Naive thymus-derived CD4-positive, alpha-beta T cell (primary cell): ENCODE results near the gene PYY. TPM values are rescaled to one million over a fixed set of nuclear protein-coding genes. Genes with fewer than 3 reads are reported as not detected.

Experiments
- ATAC-seq: fragments of 150-1000 bp; cut with Tn5 transposase; 2 replicates; pipeline ENCODE4 v1.10.0; 2021; ENCODE audit warnings: mild to moderate bottlenecking, moderate library complexity
- CTCF ChIA-PET: fragments of 350-600 bp; sonication (Branson Sonifier 250); formaldehyde crosslinking; loops from one replicate; lab custom pipeline; 2021; ENCODE audit warnings: antibody characterized with exemption; lab: Charles Lee
- POLR2A ChIA-PET: fragments of 350-600 bp; sonication (Branson Sonifier 250); formaldehyde crosslinking; loops from one replicate; lab custom pipeline; 2021; ENCODE audit warnings: antibody characterized with exemption, inconsistent platforms; lab: Charles Lee
- DNase-seq, 9 donors: peaks; one replicate each; pipeline versions ENCODE4 v3.0.0 to v3.0.0-alpha.2; 2020 to 2022; ENCODE audit warnings: mixed read lengths in 1 of 9
- H3K27ac ChIP-seq: one replicate; pipeline ENCODE4 v1.7.0; 2013; ENCODE audit warnings: mild to moderate bottlenecking, low read depth, low read length, moderate library complexity
- H3K27me3 ChIP-seq, 2 donors: one replicate each; pipeline ENCODE4 v1.7.0; 2013; ENCODE audit warnings: low read length in 2 of 2, mild to moderate bottlenecking in 2 of 2, moderate library complexity in 2 of 2; ENCODE audit not compliant: control insufficient read depth in 2 of 2, insufficient read depth in 2 of 2
- H3K36me3 ChIP-seq, 3 experiments: 1 replicate in 2 of 3; 2 replicates in 1 of 3; pipeline ENCODE4 v1.7.0; 2013; ENCODE audit warnings: low read length in 3 of 3, mild to moderate bottlenecking in 3 of 3, moderate library complexity in 1 of 3; ENCODE audit not compliant: insufficient read depth in 3 of 3, control insufficient read depth in 2 of 3
- H3K4me1 ChIP-seq, 2 donors: one replicate each; pipeline ENCODE4 v1.7.0; 2013; ENCODE audit warnings: low read length in 2 of 2, mild to moderate bottlenecking in 2 of 2, moderate library complexity in 1 of 2; ENCODE audit not compliant: control insufficient read depth in 2 of 2, insufficient read depth in 2 of 2
- H3K4me3 ChIP-seq: 2 replicates; pipeline ENCODE4 v1.7.0; 2013; ENCODE audit warnings: mild to moderate bottlenecking, low read length
- H3K9me3 ChIP-seq, 3 experiments: 1 replicate in 2 of 3; 2 replicates in 1 of 3; pipeline ENCODE4 v1.7.0; 2013; ENCODE audit warnings: low read length in 3 of 3; ENCODE audit not compliant: control insufficient read depth in 2 of 3
- H3K27ac Mint-ChIP-seq, 9 donors: one replicate each; pipeline ENCODE4 v1.8.0; 2020 to 2022; ENCODE audit warnings: mixed read lengths in 9 of 9, mild to moderate bottlenecking in 8 of 9, moderate library complexity in 5 of 9, inconsistent platforms in 2 of 9
- H3K27me3 Mint-ChIP-seq, 5 donors: one replicate each; pipeline ENCODE4 v1.8.0; 2021 to 2022; ENCODE audit warnings: mixed read lengths in 5 of 5, mild to moderate bottlenecking in 1 of 5
- H3K36me3 Mint-ChIP-seq, 5 donors: one replicate each; pipeline ENCODE4 v1.8.0; 2020 to 2022; ENCODE audit warnings: mixed read lengths in 5 of 5, mild to moderate bottlenecking in 3 of 5, inconsistent platforms in 1 of 5
- H3K4me1 Mint-ChIP-seq, 7 donors: one replicate each; pipeline ENCODE4 v1.8.0; 2020 to 2022; ENCODE audit warnings: mixed read lengths in 7 of 7, mild to moderate bottlenecking in 3 of 7, inconsistent platforms in 1 of 7
- H3K4me3 Mint-ChIP-seq, 10 donors: one replicate each; pipeline ENCODE4 v1.8.0; 2020 to 2022; ENCODE audit warnings: mild to moderate bottlenecking in 10 of 10, mixed read lengths in 10 of 10, moderate library complexity in 6 of 10, inconsistent platforms in 2 of 10
- H3K9me3 Mint-ChIP-seq, 11 donors: one replicate each; pipeline ENCODE4 v1.8.0; 2020 to 2022; ENCODE audit warnings: mixed read lengths in 11 of 11, mild to moderate bottlenecking in 4 of 11, inconsistent platforms in 1 of 11, moderate library complexity in 1 of 11
- intact Hi-C, 2 donors: fragments of 100-400 bp; cut with micrococcal nuclease; formaldehyde crosslinking; loops; one replicate each; pipeline ENCODE4 v1.15.1; 2023
- polyA plus RNA-seq, 2 donors: library from polyadenylated mRNA; unstranded; fragments of 300-500 nt; fragmentation: Illumina TruSeq; gene quantifications; one replicate each; pipeline ENCODE4 v1.2.3, GENCODE V29; 2021
- total RNA-seq, 6 experiments: library from RNA in 5 of 6; stranded (reverse) in 5 of 6; gene quantifications; 1 replicate in 5 of 6; 2 replicates in 1 of 6; pipeline ENCODE4 v1.2.3 and lab custom pipeline; 2021 to 2026

The PYY gene
- total and polyA plus RNA-seq, 7 experiments from 2014 or later: not detected

DNA sequence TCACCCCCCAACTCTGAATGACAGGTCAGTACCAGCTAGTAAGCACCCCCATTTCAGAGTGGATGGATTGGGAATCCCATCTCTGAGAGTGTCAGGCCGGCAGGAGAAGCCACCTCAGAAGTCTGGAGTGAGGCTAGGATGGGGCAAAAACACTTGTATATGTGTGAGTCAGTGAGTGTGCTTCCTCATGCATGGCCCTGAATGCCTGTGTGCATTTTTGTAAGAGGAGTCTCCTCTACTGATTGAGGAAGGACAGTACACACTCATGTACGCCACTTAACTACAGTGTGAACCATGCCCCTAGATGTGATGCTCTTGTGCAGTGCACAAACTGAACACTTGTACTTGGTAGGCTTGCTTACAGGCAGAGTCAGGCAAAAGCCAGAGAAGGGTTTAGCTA lies 28.4 kb upstream of the PYY start:
- H3K4me1 ChIP-seq: peaks cover 0 to 3% of the 10 kb centered on the region in 2 donors
- no peak overlapping the region for H3K27ac ChIP-seq
- ChIA-PET CTCF (no interaction called here), POLR2A (no interaction called here)
- H3K27me3 ChIP-seq: peaks cover 0 to 17% of the 10 kb centered on the region in 2 donors
- H3K27ac Mint-ChIP-seq: peak overlapping the region in 2 of 9 donors; percentile 3 to 41
- no peaks in the 10 kb centered on the region for H3K9me3 ChIP-seq
- DNase-seq (no peak), ATAC-seq (no peak)
- no peaks in the 10 kb centered on the region for H3K36me3 Mint-ChIP-seq
- H3K4me3 Mint-ChIP-seq: peak overlapping the region in 3 of 10 donors; percentile 19 to 62 (median 56)
- H3K36me3 ChIP-seq: no peaks in the 10 kb centered on the region
- intact Hi-C loops: no loop called here
- H3K27me3 Mint-ChIP-seq: peaks cover 39 to 65% (median 49%) of the 10 kb centered on the region in 5 donors
- no peak overlapping the region for H3K4me3 ChIP-seq
- H3K4me1 Mint-ChIP-seq: peaks cover 0 to 14% (median 0%) of the 10 kb centered on the region in 7 donors
- H3K9me3 Mint-ChIP-seq: no peaks in the 10 kb centered on the region

DNA sequence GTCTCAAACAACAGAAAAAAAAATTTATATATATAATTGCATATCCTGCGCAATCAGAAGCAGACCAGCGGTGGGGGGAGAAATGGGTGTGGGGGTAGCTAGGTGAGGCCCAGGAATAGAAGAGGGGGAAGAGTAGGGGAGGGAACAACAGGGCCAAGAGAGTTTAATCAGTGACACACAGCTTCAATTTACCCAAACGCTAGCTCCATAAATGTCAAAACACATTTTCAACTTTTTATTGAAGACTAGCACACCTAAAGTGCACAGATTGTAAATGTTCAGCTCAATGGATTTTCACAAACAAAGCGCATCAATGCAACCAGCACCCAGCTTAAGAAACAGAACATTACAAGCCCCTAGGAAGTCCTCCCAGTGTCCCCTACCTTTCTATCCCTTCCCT lies 25.9 kb upstream of the PYY start:
- peaks cover 0 to 3% of the 10 kb centered on the region in 2 donors for H3K4me1 ChIP-seq
- H3K27ac ChIP-seq: no peak overlapping the region
- intact Hi-C loops: no loop called here
- Mint-ChIP-seq H3K27me3 (peaks cover 25 to 47% (median 35%) of the 10 kb centered on the region in 5 donors), H3K9me3 (no peaks in the 10 kb centered on the region), H3K36me3 (no peaks in the 10 kb centered on the region), H3K4me1 (peaks cover 0 to 4% (median 0%) of the 10 kb centered on the region in 7 donors), H3K4me3 (no peak overlapping the region), H3K27ac (no peak overlapping the region)
- DNase-seq: no peak
- CTCF ChIA-PET: interaction anchor here (0.8 kb wide), 1 partner anchor 17 kb away, joined by 4 read pairs; no protein-coding TSS in a partner anchor
- no peak for ATAC-seq
- POLR2A ChIA-PET: interaction anchor here (0.7 kb wide), 2 partner anchors 48 to 280 kb away, joined by 3 to 6 read pairs; no protein-coding TSS in a partner anchor
- no peak overlapping the region for H3K4me3 ChIP-seq
- H3K36me3 ChIP-seq: no peaks in the 10 kb centered on the region
- no peaks in the 10 kb centered on the region for H3K9me3 ChIP-seq
- H3K27me3 ChIP-seq: peaks cover 0 to 17% of the 10 kb centered on the region in 2 donors

- Mint-ChIP-seq H3K9me3 (no peaks in the 10 kb centered on the region), H3K27me3 (peaks cover 19 to 44% (median 39%) of the 10 kb centered on the region in 5 donors), H3K36me3 (no peaks in the 10 kb centered on the region), H3K27ac (no peak overlapping the region), H3K4me3 (no peak overlapping the region), H3K4me1 (peaks cover 0 to 4% (median 0%) of the 10 kb centered on the region in 7 donors)
- peaks cover 0 to 12% of the 10 kb centered on the region in 2 donors for H3K27me3 ChIP-seq
- ATAC-seq (no peak), DNase-seq (no peak)
- ChIA-PET POLR2A (interaction anchor here (0.7 kb wide), 1 partner anchor 49 kb away, joined by 3 read pairs; no protein-coding TSS in a partner anchor), CTCF (interaction anchor here (0.8 kb wide), 1 partner anchor 16 kb away, joined by 4 read pairs; no protein-coding TSS in a partner anchor)
- no peaks in the 10 kb centered on the region for H3K9me3 ChIP-seq
- no peak overlapping the region for H3K27ac ChIP-seq
- peaks cover 0 to 3% of the 10 kb centered on the region in 2 donors for H3K4me1 ChIP-seq
- intact Hi-C loops: no loop called here
- H3K36me3 ChIP-seq: no peaks in the 10 kb centered on the region
- no peak overlapping the region for H3K4me3 ChIP-seq
Measured at GRCh38 chr17:43979011-43979410, 25.3 kb upstream of the PYY start.

- Mint-ChIP-seq H3K27me3 (peaks cover 15 to 43% (median 38%) of the 10 kb centered on the region in 5 donors), H3K4me3 (no peak overlapping the region), H3K27ac (no peak overlapping the region), H3K9me3 (no peaks in the 10 kb centered on the region), H3K36me3 (no peaks in the 10 kb centered on the region), H3K4me1 (peaks cover 0 to 4% (median 0%) of the 10 kb centered on the region in 7 donors)
- Histone ChIP-seq H3K4me1 (no peaks in the 10 kb centered on the region), H3K4me3 (no peak overlapping the region), H3K27me3 (peaks cover 0 to 8% of the 10 kb centered on the region in 2 donors), H3K27ac (no peak overlapping the region), H3K9me3 (no peaks in the 10 kb centered on the region), H3K36me3 (no peaks in the 10 kb centered on the region)
- ATAC-seq (no peak), DNase-seq (no peak)
- ChIA-PET POLR2A (no interaction called here), CTCF (no interaction called here)
- intact Hi-C loops: no loop called here
Measured at GRCh38 chr17:43978078-43978477, 24.3 kb upstream of the PYY start.

GRCh38 chr17:43976963-43977837 lies 23.5 kb upstream of the PYY start:
- Histone ChIP-seq H3K4me1 (no peaks in the 10 kb centered on the region), H3K4me3 (no peak overlapping the region), H3K9me3 (no peaks in the 10 kb centered on the region), H3K36me3 (no peaks in the 10 kb centered on the region), H3K27ac (no peak overlapping the region), H3K27me3 (peaks cover 0 to 2% of the 10 kb centered on the region in 2 donors)
- Mint-ChIP-seq H3K4me1 (peaks cover 0 to 3% (median 0%) of the 10 kb centered on the region in 7 donors), H3K27ac (peak overlapping the region in 1 of 9 donors; percentile 32), H3K4me3 (no peak overlapping the region), H3K9me3 (no peaks in the 10 kb centered on the region), H3K36me3 (no peaks in the 10 kb centered on the region), H3K27me3 (peaks cover 6 to 34% (median 30%) of the 10 kb centered on the region in 5 donors)
- POLR2A ChIA-PET: interaction anchor here (0.5 kb wide), 1 partner anchor 13 kb away, joined by 3 read pairs; no protein-coding TSS in a partner anchor
- DNase-seq (no peak), ATAC-seq (no peak)
- intact Hi-C loops: no loop called here
- CTCF ChIA-PET: no interaction called here

DNA sequence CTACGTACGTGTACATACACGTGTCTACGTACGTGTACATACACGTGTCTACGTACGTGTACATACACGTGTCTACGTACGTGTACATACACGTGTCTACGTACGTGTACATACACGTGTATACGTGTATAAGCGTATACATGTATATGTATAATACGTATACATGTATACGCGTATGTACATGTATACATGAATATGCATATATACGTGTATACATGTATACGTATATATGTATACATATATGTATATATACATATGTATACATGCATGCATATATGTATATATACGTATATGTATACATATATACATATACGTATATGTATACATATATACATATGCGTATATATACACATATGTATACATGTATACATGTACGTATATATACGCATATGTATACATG lies 22.2 kb upstream of the PYY start:
- H3K27me3 ChIP-seq: no peaks in the 10 kb centered on the region
- DNase-seq (no peak), ATAC-seq (no peak)
- H3K36me3 ChIP-seq: no peaks in the 10 kb centered on the region
- H3K9me3 ChIP-seq: no peaks in the 10 kb centered on the region
- H3K4me1 ChIP-seq: no peaks in the 10 kb centered on the region
- Mint-ChIP-seq H3K4me1 (peaks cover 4 to 8% (median 7%) of the 10 kb centered on the region in 7 donors), H3K36me3 (no peaks in the 10 kb centered on the region), H3K27me3 (peaks cover 0 to 28% (median 17%) of the 10 kb centered on the region in 5 donors), H3K9me3 (no peaks in the 10 kb centered on the region), H3K4me3 (no peak overlapping the region), H3K27ac (no peak overlapping the region)
- CTCF ChIA-PET: no interaction called here
- H3K4me3 ChIP-seq: no peak overlapping the region
- POLR2A ChIA-PET: no interaction called here
- H3K27ac ChIP-seq: no peak overlapping the region
- intact Hi-C loops: no loop called here
